ENCODE results near the gene STARD8. TPM values are rescaled to one million over a fixed set of nuclear protein-coding genes. Genes with fewer than 3 reads are reported as not detected.

The STARD8 gene
- total RNA-seq, 1 experiment from 2014 or later = 0.45 TPM

GRCh38 chrX:68703369-68703768 lies 55.9 kb downstream of the STARD8 start:
- H3K9me3 Mint-ChIP-seq (ENCODE audit: low read depth, unreplicated experiment) = no peaks in the 10 kb centered on the region
- DNase-seq = no peak
- CTCF ChIA-PET = no interaction called here
- intact Hi-C loops (cut with micrococcal nuclease; ENCODE audit: unreplicated experiment) = no loop called here
- H3K4me3 Mint-ChIP-seq (ENCODE audit: low read depth, unreplicated experiment) = no peak overlapping the region
- H3K27me3 Mint-ChIP-seq (ENCODE audit: unreplicated experiment) = no peaks in the 10 kb centered on the region
- BruUV-seq (replicated peaks) = no TSS peak
- H3K4me1 Mint-ChIP-seq (ENCODE audit: low read depth, unreplicated experiment) = no peaks in the 10 kb centered on the region
- no peaks in the 10 kb centered on the region for H3K36me3 Mint-ChIP-seq (ENCODE audit: insufficient read depth, unreplicated experiment)
- TF ChIP-seq CTCF (IDR thresholded peaks at IDR 0.05; ENCODE audit: unreplicated experiment) = no peak
- no peak overlapping the region for H3K27ac Mint-ChIP-seq (ENCODE audit: unreplicated experiment)

GRCh38 chrX:68703846-68704245 lies 56.4 kb downstream of the STARD8 start:
- DNase-seq = no peak
- H3K27ac Mint-ChIP-seq (ENCODE audit: unreplicated experiment) = no peak overlapping the region
- H3K4me3 Mint-ChIP-seq (ENCODE audit: low read depth, unreplicated experiment) = no peak overlapping the region
- no peaks in the 10 kb centered on the region for H3K9me3 Mint-ChIP-seq (ENCODE audit: low read depth, unreplicated experiment)
- H3K27me3 Mint-ChIP-seq (ENCODE audit: unreplicated experiment) = no peaks in the 10 kb centered on the region
- no peak for TF ChIP-seq CTCF (IDR thresholded peaks at IDR 0.05; ENCODE audit: unreplicated experiment)
- intact Hi-C loops (cut with micrococcal nuclease; ENCODE audit: unreplicated experiment) = no loop called here
- no peaks in the 10 kb centered on the region for H3K4me1 Mint-ChIP-seq (ENCODE audit: low read depth, unreplicated experiment)
- no peaks in the 10 kb centered on the region for H3K36me3 Mint-ChIP-seq (ENCODE audit: insufficient read depth, unreplicated experiment)
- CTCF ChIA-PET = no interaction called here
- no TSS peak for BruUV-seq (replicated peaks)

GRCh38 chrX:68705986-68706385 lies 58.5 kb downstream of the STARD8 start:
- no peaks in the 10 kb centered on the region for H3K36me3 Mint-ChIP-seq (ENCODE audit: insufficient read depth, unreplicated experiment)
- intact Hi-C loops (cut with micrococcal nuclease; ENCODE audit: unreplicated experiment) = no loop called here
- no TSS peak for BruUV-seq (replicated peaks)
- no peaks in the 10 kb centered on the region for H3K9me3 Mint-ChIP-seq (ENCODE audit: low read depth, unreplicated experiment)
- H3K27ac Mint-ChIP-seq (ENCODE audit: unreplicated experiment) = no peak overlapping the region
- no peaks in the 10 kb centered on the region for H3K27me3 Mint-ChIP-seq (ENCODE audit: unreplicated experiment)
- CTCF ChIA-PET = no interaction called here
- no peak for DNase-seq
- no peak overlapping the region for H3K4me3 Mint-ChIP-seq (ENCODE audit: low read depth, unreplicated experiment)
- H3K4me1 Mint-ChIP-seq (ENCODE audit: low read depth, unreplicated experiment) = no peaks in the 10 kb centered on the region
- TF ChIP-seq CTCF (IDR thresholded peaks at IDR 0.05; ENCODE audit: unreplicated experiment) = no peak

- Mint-ChIP-seq H3K27ac (ENCODE audit: unreplicated experiment) (no peak overlapping the region), H3K4me1 (ENCODE audit: low read depth, unreplicated experiment) (no peaks in the 10 kb centered on the region), H3K36me3 (ENCODE audit: insufficient read depth, unreplicated experiment) (no peaks in the 10 kb centered on the region), H3K9me3 (ENCODE audit: low read depth, unreplicated experiment) (no peaks in the 10 kb centered on the region), H3K27me3 (ENCODE audit: unreplicated experiment) (peaks cover 13% of the 10 kb centered on the region), H3K4me3 (ENCODE audit: low read depth, unreplicated experiment) (no peak overlapping the region)
- no TSS peak for BruUV-seq (replicated peaks)
- TF ChIP-seq CTCF (IDR thresholded peaks at IDR 0.05; ENCODE audit: unreplicated experiment) = no peak
- DNase-seq = no peak
- intact Hi-C loops (cut with micrococcal nuclease; ENCODE audit: unreplicated experiment) = no loop called here
- CTCF ChIA-PET = no interaction called here
Observed at GRCh38 chrX:68708503-68709290, 61.2 kb downstream of the STARD8 start.
